Measurements from ENCODE around the gene IFNL1.
"Not testable (repeated sequence)": the region's sequence is repeated elsewhere in the genome, so short reads cannot be mapped to it uniquely, and the experiment has no call there.

The IFNL1 gene

DNA sequence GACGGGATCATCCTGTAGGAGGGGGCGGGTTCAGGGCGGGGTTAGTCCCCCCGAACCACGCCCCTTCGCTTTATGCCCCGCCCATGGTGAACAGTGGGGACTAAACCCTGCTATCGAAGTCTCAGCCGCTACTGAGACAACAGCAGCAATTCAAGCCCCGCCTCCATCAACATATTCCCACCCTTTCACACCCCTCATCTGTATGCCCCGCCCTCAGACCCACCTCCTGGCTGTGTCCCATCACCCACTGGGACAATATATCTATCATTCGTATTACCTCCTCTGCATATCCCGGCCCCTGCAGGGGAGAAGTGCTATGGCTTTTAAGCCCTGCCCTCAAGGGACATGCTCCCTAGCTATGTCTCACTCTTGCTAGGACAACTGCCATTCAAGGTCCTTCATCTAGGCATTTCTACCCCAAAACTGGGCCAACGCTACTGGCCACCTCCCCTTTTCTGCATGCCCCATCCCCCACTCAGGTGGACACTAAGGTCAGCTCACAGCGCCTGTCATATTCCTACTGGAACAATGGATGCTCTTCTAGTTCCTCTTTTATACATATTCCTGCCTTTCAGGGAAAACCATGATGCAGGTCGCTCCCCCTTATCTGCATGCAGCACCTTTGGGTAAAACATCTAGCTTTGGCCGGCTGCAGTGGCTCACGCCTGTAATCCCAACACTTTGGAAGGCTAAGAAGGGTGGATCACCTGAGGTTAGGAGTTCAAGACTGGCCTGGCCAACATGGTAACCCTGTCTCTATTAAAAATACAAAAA is 12.5 kb downstream of the IFNL1 start:
- DNase-seq (ENCODE audit: low read depth): no peak

GRCh38 chr19:39309305-39309670 is 13.1 kb downstream of the IFNL1 start:
- DNase-seq (ENCODE audit: low read depth): not testable (repeated sequence)

GRCh38 chr19:39310558-39311311 is 14.5 kb downstream of the IFNL1 start:
- no peak for DNase-seq (ENCODE audit: low read depth)

DNA sequence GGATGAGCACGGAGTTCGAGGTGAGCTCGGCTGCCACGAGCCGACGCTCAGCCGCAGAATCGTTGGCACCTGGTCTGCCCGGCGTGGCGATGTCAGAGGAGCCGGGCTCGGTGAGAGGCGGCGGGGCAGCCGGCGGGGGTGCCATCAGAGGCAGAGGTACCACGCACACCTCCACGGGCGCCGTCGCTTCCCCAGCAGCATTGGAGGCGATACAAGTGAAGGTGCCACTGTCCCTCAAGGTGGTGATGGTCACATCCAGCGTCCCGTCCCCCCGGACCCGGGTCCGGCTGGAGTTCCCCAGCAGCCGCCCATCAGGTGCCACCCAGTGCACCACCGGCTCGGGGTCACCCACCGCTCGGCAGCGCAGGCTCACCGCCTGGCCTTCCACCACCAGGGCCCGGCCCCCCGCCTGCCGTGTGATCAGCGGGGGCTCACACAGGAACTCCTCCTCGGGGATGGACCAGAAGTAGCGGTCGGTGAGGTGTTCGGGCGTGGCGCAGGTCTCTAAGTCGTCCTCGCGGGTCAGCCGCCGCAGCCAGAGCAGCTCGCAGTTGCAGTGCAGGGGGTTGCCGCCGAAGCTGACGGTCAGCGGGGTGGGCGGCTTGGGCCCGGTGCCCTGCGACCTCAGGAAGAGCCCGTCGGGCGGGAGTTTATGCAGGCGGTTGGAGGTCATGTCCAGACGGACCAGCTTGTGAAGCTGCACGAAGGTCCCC is 18.0 kb downstream of the IFNL1 start:
- no peak for DNase-seq (ENCODE audit: low read depth)

- no peak for DNase-seq (ENCODE audit: low read depth)
Observed at GRCh38 chr19:39315933-39316332, 19.7 kb downstream of the IFNL1 start.

DNA sequence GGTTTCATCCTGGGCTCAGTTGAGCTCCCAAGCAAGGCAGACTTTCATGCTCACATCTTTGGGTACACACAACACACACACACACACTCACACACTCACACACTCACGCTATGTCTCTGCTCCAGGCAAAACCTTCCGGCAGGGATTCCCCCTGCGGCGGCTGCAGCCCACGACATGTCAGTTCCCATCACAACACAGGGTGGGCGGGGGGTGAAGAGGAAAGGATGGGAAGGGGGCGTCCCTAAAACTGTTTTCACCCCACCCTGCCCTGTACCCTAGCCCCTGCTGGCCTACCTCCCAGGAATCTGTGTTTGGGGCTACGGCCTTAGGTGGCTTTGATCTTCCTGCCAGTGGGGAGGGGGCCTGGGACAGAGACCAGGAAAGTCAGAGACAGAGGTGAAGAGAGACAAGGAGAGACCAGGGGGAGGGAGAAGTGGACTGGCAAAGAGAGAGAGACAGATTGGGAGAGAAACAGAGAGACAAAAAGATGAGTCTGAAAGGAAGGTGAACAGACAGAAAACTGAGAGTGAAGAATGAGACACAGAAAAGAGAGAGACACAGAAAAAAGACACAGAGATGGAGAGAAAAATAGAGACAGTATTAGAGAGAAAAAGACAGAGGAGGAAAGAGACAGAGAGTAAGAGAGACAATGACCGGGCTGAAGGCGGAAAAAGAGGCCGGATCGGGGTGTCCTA is 20.6 kb downstream of the IFNL1 start:
- DNase-seq (ENCODE audit: low read depth): no peak

- no peak for DNase-seq (ENCODE audit: low read depth)
Observed at GRCh38 chr19:39317476-39317875, 21.3 kb downstream of the IFNL1 start.

DNA sequence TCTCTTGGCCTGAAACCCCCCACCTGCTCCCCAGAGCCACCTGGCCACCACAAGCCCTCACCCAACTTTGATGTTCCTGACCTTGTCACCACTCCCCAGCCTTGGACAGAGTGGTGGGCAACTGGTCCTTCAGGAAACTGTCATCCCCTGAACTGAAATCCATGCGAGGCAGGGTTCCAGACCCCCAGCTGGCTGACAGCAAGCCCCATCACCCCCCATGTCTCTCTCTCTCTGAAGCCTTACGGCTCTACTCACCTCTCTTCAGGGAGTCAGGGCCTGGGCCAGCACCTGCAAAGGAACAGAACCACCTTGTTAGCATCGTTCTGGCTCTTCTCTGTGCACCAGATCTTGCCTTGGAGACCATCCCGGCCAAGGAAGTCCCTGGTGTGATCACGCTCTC is 21.9 kb downstream of the IFNL1 start:
- DNase-seq (ENCODE audit: low read depth): no peak

DNA sequence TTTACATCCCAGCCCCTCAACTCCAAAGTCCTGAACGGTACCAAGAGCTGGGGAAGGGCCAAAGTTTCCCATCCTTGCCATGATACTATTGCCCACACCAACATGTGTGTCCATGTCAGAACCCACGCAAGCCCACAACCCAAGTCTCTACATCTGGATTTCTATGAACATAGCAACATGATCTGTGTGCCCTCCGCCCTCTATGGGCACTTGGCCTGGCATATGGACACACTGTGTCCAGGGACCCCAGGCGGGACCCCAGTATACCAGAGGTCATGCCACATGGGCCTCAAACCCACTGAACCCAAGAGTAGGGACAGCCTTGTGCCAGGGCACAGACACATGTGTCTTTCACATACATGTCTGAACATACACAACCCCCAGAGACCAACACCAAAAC is 22.5 kb downstream of the IFNL1 start:
- DNase-seq (ENCODE audit: low read depth): no peak

DNA sequence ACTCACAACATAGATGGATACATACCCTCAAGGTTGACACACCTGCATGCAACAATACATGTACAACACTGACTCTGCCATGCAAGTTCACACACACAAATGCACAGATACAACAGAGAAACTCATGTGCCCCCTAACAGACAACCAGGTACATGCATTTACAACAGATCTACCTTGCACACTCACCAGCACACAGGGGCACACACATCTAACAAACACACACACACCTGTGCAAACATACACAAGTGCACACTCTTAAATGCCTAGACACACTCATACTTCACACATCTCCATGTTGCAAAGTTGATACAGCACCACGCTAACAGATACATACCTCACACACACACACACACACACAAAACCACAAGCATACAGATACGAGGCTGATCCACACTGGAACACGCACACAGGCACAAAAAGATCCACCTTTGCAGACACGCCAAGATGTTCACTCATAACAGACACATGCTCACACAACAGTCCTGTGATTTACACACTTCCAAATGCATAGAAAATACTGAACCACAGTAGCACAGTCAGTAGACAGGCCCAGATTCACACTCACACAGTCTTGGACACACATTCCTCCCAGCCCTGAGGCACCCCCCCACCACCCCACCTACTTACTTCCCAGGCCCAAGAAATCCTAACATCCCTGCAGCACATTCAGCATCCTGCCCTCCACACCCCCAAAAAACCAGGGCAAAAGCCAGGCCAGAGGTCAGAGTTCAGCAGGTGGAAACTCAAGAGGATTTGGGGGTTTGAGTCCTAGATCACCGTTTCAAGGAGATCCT is 23.1 kb downstream of the IFNL1 start:
- DNase-seq (ENCODE audit: low read depth): no peak

DNA sequence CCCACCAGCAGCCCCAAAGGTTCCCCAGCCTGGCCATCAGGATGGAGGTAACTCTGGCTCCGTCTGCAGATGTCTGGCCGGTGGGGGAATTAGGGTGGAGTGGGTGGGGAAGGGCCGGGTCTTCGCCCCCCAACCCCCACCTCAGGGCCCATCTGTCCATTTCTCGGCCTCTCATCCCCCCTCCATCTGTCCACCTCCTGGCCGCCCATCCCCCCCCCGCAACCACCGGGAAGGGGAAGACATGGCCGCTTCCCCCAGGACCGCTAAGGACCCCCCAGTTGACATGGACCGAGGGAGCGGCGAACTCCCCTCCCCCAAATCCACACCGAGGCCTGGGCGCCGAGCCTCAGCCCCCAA is 23.7 kb downstream of the IFNL1 start:
- DNase-seq (ENCODE audit: low read depth): no peak

GRCh38 chr19:39321117-39321831 is 25.1 kb downstream of the IFNL1 start:
- no peak for DNase-seq (ENCODE audit: low read depth)

- no peak for DNase-seq (ENCODE audit: low read depth)
Observed at GRCh38 chr19:39321832-39322176, 25.6 kb downstream of the IFNL1 start.

DNA sequence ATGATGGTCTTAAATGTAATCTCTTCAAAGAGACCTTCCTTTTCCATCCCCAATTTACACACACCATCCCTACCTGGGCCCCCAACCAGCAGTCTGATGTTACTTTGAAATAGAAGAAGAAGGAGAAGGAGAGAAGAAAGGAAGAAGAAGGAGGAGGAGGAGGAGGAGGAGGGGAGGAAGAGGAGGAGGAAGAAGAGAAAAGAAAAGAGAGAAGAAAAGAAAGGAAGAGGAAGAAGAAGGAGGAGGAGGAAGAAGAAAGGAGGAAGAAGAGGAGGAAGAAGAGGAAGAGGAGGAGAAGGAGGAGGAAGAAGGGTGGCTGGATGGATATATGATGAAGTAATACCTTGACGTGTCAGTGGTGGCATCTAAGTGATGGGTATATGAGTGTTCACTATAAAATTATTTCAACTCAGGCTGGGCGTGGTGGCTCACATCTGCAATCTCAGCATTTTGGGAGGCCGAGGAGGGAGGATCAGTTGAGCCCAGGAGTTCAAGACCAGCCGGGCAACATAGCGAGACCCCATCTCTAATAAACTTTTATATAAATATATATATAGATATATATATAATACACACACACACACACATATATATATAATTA is 28.1 kb downstream of the IFNL1 start:
- no peak for DNase-seq (ENCODE audit: low read depth)

GRCh38 chr19:39325778-39326665 is 29.8 kb downstream of the IFNL1 start:
- DNase-seq (ENCODE audit: low read depth): no peak

- no peak for DNase-seq (ENCODE audit: low read depth)
Observed at GRCh38 chr19:39327363-39328045, 31.3 kb downstream of the IFNL1 start.

- DNase-seq (ENCODE audit: low read depth): peak; percentile 74
Observed at GRCh38 chr19:39328046-39328705, 32.0 kb downstream of the IFNL1 start.

DNA sequence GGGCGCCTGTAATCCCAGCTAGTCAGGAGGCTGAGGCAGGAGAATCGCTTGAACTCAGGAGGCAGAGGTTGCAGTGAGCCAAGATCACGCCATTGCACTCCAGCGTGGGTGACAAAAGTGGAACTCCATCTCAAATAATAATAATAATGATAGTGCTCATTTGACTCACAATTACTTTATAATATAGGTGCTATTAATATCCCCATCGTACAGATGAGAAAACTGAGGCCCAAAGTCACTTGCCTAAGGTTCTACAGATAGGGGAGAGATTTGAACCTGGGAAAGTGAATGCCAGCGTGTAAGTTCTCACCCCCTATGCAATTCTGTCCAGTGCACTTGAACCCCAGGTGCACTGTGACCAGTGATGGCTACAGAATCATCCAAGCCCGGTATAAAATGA is 33.7 kb downstream of the IFNL1 start:
- DNase-seq (ENCODE audit: low read depth): no peak

DNA sequence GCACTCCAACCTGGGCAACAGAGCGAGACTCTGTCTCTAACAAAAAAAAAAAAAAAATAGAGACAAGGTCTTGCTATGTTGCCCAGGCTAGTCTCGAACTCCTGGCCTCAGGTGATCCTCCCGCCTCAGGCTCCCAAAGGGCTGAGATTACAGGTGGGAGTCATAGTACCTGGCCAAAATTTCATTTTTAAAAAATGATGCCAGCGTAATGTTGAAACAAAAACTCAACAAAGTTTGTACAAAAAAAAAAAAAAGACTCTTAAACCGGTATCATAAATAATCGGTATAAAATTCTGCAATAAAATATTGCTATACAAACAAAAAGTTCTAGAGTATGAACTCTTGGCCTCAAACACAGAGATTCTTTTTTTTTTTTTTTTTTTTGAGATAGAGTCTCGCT is 36.1 kb downstream of the IFNL1 start:
- no peak for DNase-seq (ENCODE audit: low read depth)

Data from activated T-helper 9 cell treated with anti-CD3 and anti-CD28 coated beads, Interleukin-2, amount 50 U/mL, for 16 hours (primary cell).